ENCODE results near the gene PSME3.

- TF ChIP-seq, protein P1, sequence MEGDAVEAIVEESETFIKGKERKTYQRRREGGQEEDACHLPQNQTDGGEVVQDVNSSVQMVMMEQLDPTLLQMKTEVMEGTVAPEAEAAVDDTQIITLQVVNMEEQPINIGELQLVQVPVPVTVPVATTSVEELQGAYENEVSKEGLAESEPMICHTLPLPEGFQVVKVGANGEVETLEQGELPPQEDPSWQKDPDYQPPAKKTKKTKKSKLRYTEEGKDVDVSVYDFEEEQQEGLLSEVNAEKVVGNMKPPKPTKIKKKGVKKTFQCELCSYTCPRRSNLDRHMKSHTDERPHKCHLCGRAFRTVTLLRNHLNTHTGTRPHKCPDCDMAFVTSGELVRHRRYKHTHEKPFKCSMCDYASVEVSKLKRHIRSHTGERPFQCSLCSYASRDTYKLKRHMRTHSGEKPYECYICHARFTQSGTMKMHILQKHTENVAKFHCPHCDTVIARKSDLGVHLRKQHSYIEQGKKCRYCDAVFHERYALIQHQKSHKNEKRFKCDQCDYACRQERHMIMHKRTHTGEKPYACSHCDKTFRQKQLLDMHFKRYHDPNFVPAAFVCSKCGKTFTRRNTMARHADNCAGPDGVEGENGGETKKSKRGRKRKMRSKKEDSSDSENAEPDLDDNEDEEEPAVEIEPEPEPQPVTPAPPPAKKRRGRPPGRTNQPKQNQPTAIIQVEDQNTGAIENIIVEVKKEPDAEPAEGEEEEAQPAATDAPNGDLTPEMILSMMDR (conservative IDR thresholded peaks at IDR 0.05): no peak
- no peak for TF ChIP-seq EZH2 (IDR thresholded peaks at IDR 0.05; ENCODE audit: low read depth)
Observed at GRCh38 chr17:42848093-42848492, 14.9 kb downstream of the PSME3 start.

Measured in PC-9 (cell line).